ENCODE measurements around the gene XRCC4. TPM values are rescaled to one million over a fixed set of nuclear protein-coding genes. Genes with fewer than 3 reads are reported as not detected.

The XRCC4 gene
- total RNA-seq, 1 experiment from 2014 or later = 7.1 TPM

GRCh38 chr5:83249156-83249555 is 171.8 kb downstream of the XRCC4 start:
- no peaks in the 10 kb centered on the region for H3K36me3 Mint-ChIP-seq (ENCODE audit: insufficient read depth, unreplicated experiment)
- H3K27ac Mint-ChIP-seq (ENCODE audit: low read depth, unreplicated experiment) = peak overlapping the region; percentile 88
- no peaks in the 10 kb centered on the region for H3K27me3 Mint-ChIP-seq (ENCODE audit: insufficient read depth, unreplicated experiment)
- peak; percentile 54 for DNase-seq (ENCODE audit: unreplicated experiment)
- H3K9me3 Mint-ChIP-seq (ENCODE audit: unreplicated experiment) = no peaks in the 10 kb centered on the region
- ChIA-PET CTCF (interaction anchor here (0.5 kb wide), 1 partner anchor 48 kb away, joined by 3 read pairs; no protein-coding TSS in a partner anchor), POLR2A (interaction anchor here (0.6 to 4.0 kb wide), 5 partner anchors 11 to 189 kb away, joined by 3 to 14 read pairs (median 4); partner anchors contain the start of genes TMEM167A and XRCC4)
- intact Hi-C loops (cut with micrococcal nuclease) = no loop called here
- peak overlapping the region; percentile 63 for H3K4me3 Mint-ChIP-seq (ENCODE audit: unreplicated experiment)
- no peak for TF ChIP-seq CTCF (IDR thresholded peaks at IDR 0.05; ENCODE audit: unreplicated experiment)
- peaks cover 4% of the 10 kb centered on the region for H3K4me1 Mint-ChIP-seq (ENCODE audit: insufficient read depth, unreplicated experiment)
- no TSS peak for BruUV-seq (replicated peaks)

GRCh38 chr5:83251849-83252248 is 174.5 kb downstream of the XRCC4 start:
- no peaks in the 10 kb centered on the region for H3K27me3 Mint-ChIP-seq (ENCODE audit: insufficient read depth, unreplicated experiment)
- ChIA-PET POLR2A (interaction anchor here (4.0 kb wide), 1 partner anchor 175 kb away, joined by 14 read pairs; the partner anchor contains the start of genes TMEM167A and XRCC4), CTCF (interaction anchor here (0.6 kb wide), 1 partner anchor 9 kb away, joined by 3 read pairs; no protein-coding TSS in a partner anchor)
- no peaks in the 10 kb centered on the region for H3K36me3 Mint-ChIP-seq (ENCODE audit: insufficient read depth, unreplicated experiment)
- no peak for TF ChIP-seq CTCF (IDR thresholded peaks at IDR 0.05; ENCODE audit: unreplicated experiment)
- no peak overlapping the region for H3K4me3 Mint-ChIP-seq (ENCODE audit: unreplicated experiment)
- intact Hi-C loops (cut with micrococcal nuclease) = no loop called here
- H3K9me3 Mint-ChIP-seq (ENCODE audit: unreplicated experiment) = no peaks in the 10 kb centered on the region
- H3K4me1 Mint-ChIP-seq (ENCODE audit: insufficient read depth, unreplicated experiment) = peaks cover 10% of the 10 kb centered on the region
- DNase-seq (ENCODE audit: unreplicated experiment) = no peak
- H3K27ac Mint-ChIP-seq (ENCODE audit: low read depth, unreplicated experiment) = no peak overlapping the region
- no TSS peak for BruUV-seq (replicated peaks)

GRCh38 chr5:83253720-83254119 is 176.4 kb downstream of the XRCC4 start:
- no peak for TF ChIP-seq CTCF (IDR thresholded peaks at IDR 0.05; ENCODE audit: unreplicated experiment)
- Mint-ChIP-seq H3K27me3 (ENCODE audit: insufficient read depth, unreplicated experiment) (no peaks in the 10 kb centered on the region), H3K9me3 (ENCODE audit: unreplicated experiment) (no peaks in the 10 kb centered on the region), H3K36me3 (ENCODE audit: insufficient read depth, unreplicated experiment) (no peaks in the 10 kb centered on the region), H3K27ac (ENCODE audit: low read depth, unreplicated experiment) (no peak overlapping the region), H3K4me1 (ENCODE audit: insufficient read depth, unreplicated experiment) (peaks cover 10% of the 10 kb centered on the region), H3K4me3 (ENCODE audit: unreplicated experiment) (no peak overlapping the region)
- DNase-seq (ENCODE audit: unreplicated experiment) = peak; percentile 2
- ChIA-PET CTCF (interaction anchor here (0.5 to 1.4 kb wide), 3 partner anchors 151 to 193 kb away, joined by 3 to 5 read pairs (median 3); no protein-coding TSS in a partner anchor), POLR2A (interaction anchor here (1.1 to 2.7 kb wide), 3 partner anchors 9 to 177 kb away, joined by 3 to 7 read pairs (median 3); partner anchors contain the start of genes TMEM167A and XRCC4)
- intact Hi-C loops (cut with micrococcal nuclease) = no loop called here
- no TSS peak for BruUV-seq (replicated peaks)

GRCh38 chr5:83255268-83255667 is 177.9 kb downstream of the XRCC4 start:
- POLR2A ChIA-PET = interaction anchor here (0.7 to 3.4 kb wide), 4 partner anchors 21 to 179 kb away, joined by 3 to 14 read pairs (median 5); partner anchors contain the start of genes TMEM167A and XRCC4
- CTCF ChIA-PET = no interaction called here
- DNase-seq (ENCODE audit: unreplicated experiment) = no peak
- intact Hi-C loops (cut with micrococcal nuclease) = no loop called here
- Mint-ChIP-seq H3K4me3 (ENCODE audit: unreplicated experiment) (no peak overlapping the region), H3K36me3 (ENCODE audit: insufficient read depth, unreplicated experiment) (no peaks in the 10 kb centered on the region), H3K27me3 (ENCODE audit: insufficient read depth, unreplicated experiment) (no peaks in the 10 kb centered on the region), H3K4me1 (ENCODE audit: insufficient read depth, unreplicated experiment) (peaks cover 6% of the 10 kb centered on the region), H3K27ac (ENCODE audit: low read depth, unreplicated experiment) (no peak overlapping the region), H3K9me3 (ENCODE audit: unreplicated experiment) (no peaks in the 10 kb centered on the region)
- TF ChIP-seq CTCF (IDR thresholded peaks at IDR 0.05; ENCODE audit: unreplicated experiment) = no peak
- BruUV-seq (replicated peaks) = no TSS peak

All from MCF 10A (cell line).